SK-N-SH (cell line): ENCODE results near the gene FMNL1. TPM values are rescaled to one million over a fixed set of nuclear protein-coding genes. Genes with fewer than 3 reads are reported as not detected.
A peak's percentile ranks its signal among the peaks of the same experiment; 100 is the strongest.

ENCODE experiments used
- CTCF ChIP-seq: fragments of 200-600 bp; sonication (generic); IDR thresholded peaks from 2 replicates; pipeline ENCODE4 v1.6.1; 2017; ENCODE audit warnings: antibody characterized with exemption, mild to moderate bottlenecking, moderate library complexity
- ELF1 ChIP-seq: IDR thresholded peaks from 2 replicates; pipeline ENCODE4 v1.4.0; 2012
- EZH2phosphoT487 ChIP-seq: fragments of 200-600 bp; sonication (generic); IDR thresholded peaks from 2 replicates; pipeline ENCODE4 v1.6.1; 2017; ENCODE audit warnings: low read depth, mixed run types, mild to moderate bottlenecking, antibody characterized with exemption, moderate library complexity, borderline replicate concordance
- FOSL2 ChIP-seq: IDR thresholded peaks from 2 replicates; pipeline ENCODE4 v1.4.0; 2012; ENCODE audit warnings: low read depth, mild to moderate bottlenecking, moderate library complexity, borderline replicate concordance
- FOXJ3 ChIP-seq: sonication (generic); formaldehyde crosslinking; IDR thresholded peaks from 2 replicates; pipeline ENCODE4 v1.5.1; 2020; ENCODE audit warnings: mild to moderate bottlenecking, missing genetic modification reagents
- FOXM1 ChIP-seq: IDR thresholded peaks from 2 replicates; pipeline ENCODE4 v1.4.0; 2012; ENCODE audit warnings: low read depth, mild to moderate bottlenecking
- GABPA ChIP-seq: IDR thresholded peaks from 2 replicates; pipeline ENCODE4 v1.4.0; 2012; ENCODE audit warnings: low read depth, mild to moderate bottlenecking
- GATA2 ChIP-seq: sonication (generic); formaldehyde crosslinking; IDR thresholded peaks from 2 replicates; pipeline ENCODE4 v1.5.0; 2020; ENCODE audit warnings: mild to moderate bottlenecking, missing genetic modification reagents
- IRF3 ChIP-seq: fragments of 150-350 bp; IDR thresholded peaks from 2 replicates; pipeline ENCODE4 v1.6.1; 2016; ENCODE audit warnings: mild to moderate bottlenecking, low read depth, low read length
- MAX ChIP-seq: IDR thresholded peaks from 2 replicates; pipeline ENCODE4 v1.4.0; 2012; ENCODE audit warnings: low read depth
- NFIC ChIP-seq: IDR thresholded peaks from 2 replicates; pipeline ENCODE4 v1.4.0; 2012; ENCODE audit warnings: borderline replicate concordance
- RAD21 ChIP-seq: IDR thresholded peaks from 2 replicates; pipeline ENCODE4 v1.6.1; 2012; ENCODE audit warnings: mild to moderate bottlenecking, low read length
- SIN3A ChIP-seq: IDR thresholded peaks from 2 replicates; pipeline ENCODE4 v1.6.1; 2012; ENCODE audit warnings: low read depth, mild to moderate bottlenecking, low read length, moderate library complexity, borderline replicate concordance
- TCF12 ChIP-seq: IDR thresholded peaks from 2 replicates; pipeline ENCODE4 v1.4.0; 2012
- USF1 ChIP-seq: IDR thresholded peaks from 2 replicates; pipeline ENCODE4 v1.4.0; 2012; ENCODE audit warnings: low read depth, borderline replicate concordance
- ZBTB33 ChIP-seq: IDR thresholded peaks from 2 replicates; pipeline ENCODE4 v1.4.0; 2012; ENCODE audit warnings: low read depth, borderline replicate concordance
- polyA plus RNA-seq, 3 experiments: library from polyadenylated mRNA; depleted of rRNA; stranded (reverse); fragments of >200 nt; gene quantifications; 2 replicates each; pipeline ENCODE4 v1.2.3, GENCODE V29; 2012

The FMNL1 gene
- polyA plus RNA-seq, 1 of the 3 experiments (the other 2 are of a cell fraction), result 2.8 TPM

- TF ChIP-seq FOXM1 (no peak), MAX (peak; percentile 38; the same call in 1 of the 2 replicates), FOXJ3 (CRISPR knock-in tag) (peak; percentile 76; the same call in 1 of the 2 replicates), USF1 (peak; percentile 45; the same call in 1 of the 2 replicates), NFIC (peak; percentile 99), SIN3A (no peak), FOSL2 (peak; percentile 70; the same call in 1 of the 2 replicates), ZBTB33 (peak; percentile 66; the same call in 1 of the 2 replicates), GATA2 (CRISPR knock-in tag) (peak; percentile 83), RAD21 (peak; percentile 15; the same call in 1 of the 2 replicates), TCF12 (peak; percentile 96), EZH2phosphoT487 (no peak), CTCF (no peak), IRF3 (no peak), GABPA (no peak), ELF1 (no peak)
These were observed 72.8 kb downstream of the FMNL1 start (continued) for GRCh38 chr17:45294506-45294905.
